HG02678 (cell line): ENCODE data around the gene MPP3.
"Not testable (repeated sequence)": the region's sequence is repeated elsewhere in the genome, so short reads cannot be mapped to it uniquely, and the experiment has no call there.

Source experiments
- ATAC-seq: cut with Tn5 transposase; IDR thresholded peaks from one replicate; pipeline ENCODE4 v1.9.1; 2021; ENCODE audit warnings: mild to moderate bottlenecking, moderate library complexity; ENCODE audit not compliant: unreplicated experiment

MPP3 gene

DNA sequence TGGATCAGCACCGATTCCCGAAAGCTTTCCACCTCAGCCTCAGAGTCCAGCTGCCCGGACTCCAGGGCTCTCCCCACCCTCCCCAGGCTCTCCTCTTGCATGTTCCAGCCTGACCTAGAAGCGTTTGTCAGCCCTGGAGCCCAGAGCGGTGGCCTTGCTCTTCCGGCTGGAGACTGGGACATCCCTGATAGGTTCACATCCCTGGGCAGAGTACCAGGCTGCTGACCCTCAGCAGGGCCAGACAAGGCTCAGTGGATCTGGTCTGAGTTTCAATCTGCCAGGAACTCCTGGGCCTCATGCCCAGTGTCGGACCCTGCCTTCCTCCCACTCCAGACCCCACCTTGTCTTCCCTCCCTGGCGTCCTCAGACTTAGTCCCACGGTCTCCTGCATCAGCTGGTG, 29.0 kb upstream of the MPP3 start:
- ATAC-seq = no peak

DNA sequence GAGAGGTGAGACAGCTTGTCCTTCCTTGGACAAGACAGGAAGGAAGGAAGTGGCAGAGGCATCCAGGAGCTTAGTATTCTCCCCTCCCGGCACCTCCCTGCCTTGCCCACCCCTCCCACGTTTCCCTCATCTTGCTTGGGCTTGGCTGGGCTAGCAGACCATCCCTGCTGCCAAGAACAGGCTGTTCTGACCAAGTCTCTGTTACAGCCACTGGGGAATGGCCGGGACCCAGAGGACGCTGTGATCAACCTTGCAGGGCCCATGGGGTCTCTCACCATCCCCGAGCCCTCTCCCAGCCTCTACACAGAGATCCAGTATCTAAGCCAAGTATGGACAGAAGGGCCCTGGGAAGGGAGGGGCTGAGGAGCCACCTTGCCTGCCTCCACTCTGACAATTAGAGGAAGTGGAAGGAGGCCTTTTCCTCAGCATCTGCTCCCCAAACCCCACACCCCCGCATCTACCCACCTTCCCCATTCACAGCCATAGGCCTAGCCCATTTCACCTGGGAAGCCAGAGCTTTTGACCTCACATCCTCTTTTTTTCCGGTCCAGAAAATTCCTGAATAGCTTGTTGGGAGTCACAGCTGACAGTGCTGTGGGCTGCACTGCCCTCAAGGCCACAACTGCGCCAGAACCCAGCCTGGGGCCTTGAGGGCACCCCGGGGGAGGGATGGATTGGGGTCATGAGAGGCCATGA, 28.1 kb upstream of the MPP3 start:
- no peak for ATAC-seq

DNA sequence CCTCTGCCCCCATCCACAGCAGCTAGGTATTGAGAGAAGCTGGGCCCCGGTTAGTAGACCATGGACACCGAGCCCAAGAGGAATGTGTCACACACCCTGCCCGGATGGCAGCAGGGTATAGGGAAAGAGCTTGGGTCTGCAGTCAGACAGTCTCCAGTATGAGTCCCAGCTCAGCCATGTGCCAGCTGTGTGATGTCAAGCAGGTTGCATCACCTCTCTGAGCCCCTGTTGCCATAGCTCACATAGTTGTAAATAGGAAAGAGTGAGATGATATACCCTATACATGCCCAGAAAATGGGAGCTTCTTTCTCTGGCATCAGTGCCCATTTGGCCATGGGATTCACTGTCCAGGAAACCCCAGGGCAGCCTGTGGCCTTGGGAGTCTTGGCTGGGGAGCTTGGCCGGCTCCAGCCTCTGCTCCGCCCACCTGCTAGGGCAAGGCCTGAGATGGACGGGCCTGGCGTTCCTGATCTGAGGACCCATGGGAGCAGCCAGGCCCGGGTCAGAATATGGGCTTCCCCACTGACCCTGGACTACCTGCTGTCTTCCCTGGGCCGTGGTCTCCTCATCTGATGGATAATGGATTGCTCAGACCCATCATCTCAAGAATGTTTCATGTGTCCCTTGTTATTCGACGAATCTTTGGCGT, 27.3 kb upstream of the MPP3 start:
- ATAC-seq = no peak

DNA sequence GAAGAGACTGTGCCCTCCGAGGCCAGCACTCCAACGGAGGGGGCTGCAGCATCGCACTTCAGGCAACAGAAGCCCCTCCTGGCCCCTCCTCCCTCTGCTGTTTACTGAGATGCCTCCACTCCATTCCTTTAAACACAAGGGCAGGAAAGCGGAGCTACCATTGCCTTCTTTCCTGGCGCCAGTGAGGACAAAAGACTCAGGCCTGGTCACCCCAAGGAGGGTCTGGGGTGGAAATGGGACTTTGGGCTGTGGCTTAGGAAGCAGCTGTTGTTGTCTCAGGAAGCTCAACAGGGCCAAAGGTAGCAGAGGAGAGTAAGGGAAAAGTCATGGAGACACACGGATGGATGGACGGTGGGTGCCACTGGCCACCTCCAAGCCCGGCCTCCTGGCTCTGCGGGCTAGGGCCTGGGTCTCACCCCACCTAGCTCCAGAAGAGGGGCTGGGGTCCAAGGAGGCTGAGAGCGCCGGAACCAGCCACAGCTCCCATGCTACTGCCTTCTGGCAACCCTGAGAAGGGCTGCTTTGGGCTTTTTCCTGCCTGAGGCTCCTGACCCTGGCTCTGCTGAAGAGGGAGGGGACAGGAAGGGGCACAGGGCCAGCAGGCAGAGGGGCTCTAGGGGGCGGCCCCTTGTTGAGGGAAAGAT, 25.1 kb upstream of the MPP3 start:
- no peak for ATAC-seq

DNA sequence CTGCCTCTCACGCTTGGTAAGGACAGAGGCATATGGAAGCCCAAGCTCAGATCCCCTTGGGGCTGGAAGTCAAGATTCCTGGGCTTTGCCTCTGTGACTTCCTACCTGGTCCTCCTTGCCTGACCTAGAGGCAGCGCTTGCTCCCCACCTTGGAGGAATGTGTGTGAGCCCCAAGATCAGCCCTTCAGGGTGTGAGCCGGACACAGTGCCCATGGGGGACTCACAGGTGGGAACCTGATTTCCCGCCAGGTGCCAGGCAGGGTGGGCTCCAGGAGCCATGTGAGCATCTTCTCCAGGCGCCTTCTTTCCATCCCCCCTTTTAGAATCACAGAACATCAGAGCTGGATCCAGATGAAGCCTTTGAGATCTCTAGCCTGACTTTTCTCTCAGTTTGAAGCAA, 24.2 kb upstream of the MPP3 start:
- ATAC-seq = no peak

DNA sequence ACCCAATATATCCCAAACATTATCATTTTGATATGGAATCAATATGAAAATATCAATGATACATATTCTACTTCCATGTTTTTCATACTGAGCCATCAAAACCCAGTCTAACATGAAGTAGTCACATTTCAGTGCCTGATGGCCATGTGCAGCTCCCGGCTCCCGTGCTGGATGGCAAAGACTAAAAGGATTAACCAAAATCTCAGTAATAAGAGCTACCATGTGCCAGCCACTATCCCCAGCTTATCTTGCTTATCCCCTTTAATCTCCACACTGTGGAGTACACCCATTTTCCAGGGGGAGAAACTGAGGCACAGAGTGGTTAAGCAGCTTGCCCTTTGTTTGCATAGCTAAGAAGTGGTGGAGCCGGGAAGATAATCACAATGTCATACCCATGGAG, 23.2 kb upstream of the MPP3 start:
- no peak for ATAC-seq

DNA sequence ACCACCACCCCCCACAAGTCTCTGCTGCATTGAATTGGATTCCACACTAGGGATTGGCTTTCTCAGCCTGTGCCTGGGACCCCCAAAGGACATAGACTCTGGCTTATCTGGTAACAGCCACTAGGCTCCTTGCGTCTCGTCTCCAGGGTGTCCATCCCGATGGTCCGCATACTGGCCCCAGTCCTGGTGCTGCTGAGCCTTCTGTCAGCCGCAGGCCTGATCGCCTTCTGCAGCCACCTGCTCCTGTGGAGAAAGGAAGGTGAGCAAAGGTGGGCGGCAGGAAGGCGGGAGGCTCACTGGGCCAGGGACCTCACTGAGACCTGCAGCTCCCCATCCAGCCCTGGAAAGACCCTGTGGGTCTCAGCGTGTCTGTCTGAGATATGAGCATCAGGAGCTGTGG, 22.1 kb upstream of the MPP3 start:
- no peak for ATAC-seq

DNA sequence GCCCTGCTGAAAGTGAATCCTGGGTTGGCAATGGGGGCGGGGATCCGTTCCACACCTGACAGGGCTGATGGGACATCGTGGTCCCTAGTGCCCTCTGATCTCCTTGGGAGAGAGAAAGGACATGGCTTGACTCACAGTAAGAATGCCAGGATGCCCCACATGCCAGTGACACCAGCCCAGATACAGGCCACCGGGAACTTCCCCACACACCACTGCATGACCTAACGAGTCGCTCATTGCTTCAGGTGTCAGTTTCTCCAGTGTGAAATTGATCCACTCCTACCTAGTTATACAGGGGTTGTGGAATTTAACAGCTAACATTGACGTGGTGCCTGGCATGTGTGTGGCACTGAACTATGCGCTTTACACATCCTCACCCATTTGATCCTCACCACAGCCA, 21.6 kb upstream of the MPP3 start:
- no peak for ATAC-seq

DNA sequence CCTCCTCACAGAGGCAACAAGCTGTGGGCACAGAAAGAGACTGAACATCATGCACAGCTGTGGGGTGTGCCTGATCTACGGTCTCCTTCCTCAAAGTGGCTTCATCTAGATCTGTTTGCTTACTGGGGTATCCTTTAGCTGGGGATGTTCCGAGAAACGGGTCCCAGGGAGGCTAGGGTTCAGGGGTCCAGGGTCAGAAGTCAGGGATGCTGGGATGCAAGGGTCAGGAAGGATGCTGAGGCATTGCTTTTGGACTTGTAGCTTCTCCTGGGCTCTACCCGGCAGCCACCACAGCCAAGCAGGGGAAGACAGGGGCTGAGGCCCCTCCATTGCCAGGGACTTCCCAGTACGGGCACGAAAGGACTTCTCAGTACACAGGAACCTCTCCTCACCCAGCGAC, 20.6 kb upstream of the MPP3 start:
- no peak for ATAC-seq

DNA sequence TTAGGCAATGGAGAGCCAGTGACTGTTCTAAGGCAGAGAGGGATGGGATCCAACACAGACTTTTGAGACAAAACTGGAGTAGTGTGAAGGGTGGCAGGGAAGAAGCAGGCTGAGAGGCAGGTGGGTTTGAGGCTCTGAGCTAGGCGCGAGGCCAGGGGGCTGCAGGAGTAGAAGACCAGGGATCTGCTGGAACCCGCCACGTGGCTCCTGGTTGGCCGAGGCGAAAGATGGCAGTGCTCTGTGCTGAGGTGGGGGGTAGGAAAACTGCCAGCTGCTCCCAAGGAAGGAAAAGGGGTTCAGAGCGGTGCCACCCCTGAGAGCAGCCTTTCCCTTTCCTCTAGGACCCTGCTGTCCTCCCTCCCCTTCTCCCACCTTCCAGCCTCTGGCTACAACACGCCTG, 19.6 kb upstream of the MPP3 start:
- no peak for ATAC-seq

DNA sequence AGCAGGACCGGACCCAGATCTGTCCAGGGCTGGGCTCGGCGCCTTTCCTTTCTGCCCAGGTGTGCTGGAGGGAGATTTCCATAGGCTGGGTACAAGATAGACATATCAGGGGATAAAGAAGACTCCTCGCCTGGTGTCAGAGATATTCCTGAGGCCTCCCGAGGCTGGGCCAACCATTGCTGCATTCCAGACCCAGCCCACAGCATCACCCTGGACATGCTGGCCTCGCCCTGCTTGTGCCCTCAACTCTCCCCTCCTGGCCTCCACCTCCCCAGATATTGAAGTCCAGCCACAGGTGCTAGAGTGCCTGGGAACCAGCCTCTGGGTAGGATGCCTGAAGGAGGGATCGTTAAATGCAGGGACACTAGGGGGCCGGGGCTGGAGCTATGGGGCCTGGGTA, 16.2 kb upstream of the MPP3 start:
- no peak for ATAC-seq

DNA sequence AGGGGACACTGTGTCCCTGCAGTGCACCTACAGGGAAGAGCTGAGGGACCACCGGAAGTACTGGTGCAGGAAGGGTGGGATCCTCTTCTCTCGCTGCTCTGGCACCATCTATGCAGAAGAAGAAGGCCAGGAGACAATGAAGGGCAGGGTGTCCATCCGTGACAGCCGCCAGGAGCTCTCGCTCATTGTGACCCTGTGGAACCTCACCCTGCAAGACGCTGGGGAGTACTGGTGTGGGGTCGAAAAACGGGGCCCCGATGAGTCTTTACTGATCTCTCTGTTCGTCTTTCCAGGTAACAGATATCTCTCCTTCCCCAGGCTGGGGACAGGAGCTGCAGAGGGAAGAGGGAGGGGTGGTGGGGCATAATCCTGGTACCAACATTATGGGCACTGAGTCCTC, 15.7 kb upstream of the MPP3 start:
- ATAC-seq = no peak

DNA sequence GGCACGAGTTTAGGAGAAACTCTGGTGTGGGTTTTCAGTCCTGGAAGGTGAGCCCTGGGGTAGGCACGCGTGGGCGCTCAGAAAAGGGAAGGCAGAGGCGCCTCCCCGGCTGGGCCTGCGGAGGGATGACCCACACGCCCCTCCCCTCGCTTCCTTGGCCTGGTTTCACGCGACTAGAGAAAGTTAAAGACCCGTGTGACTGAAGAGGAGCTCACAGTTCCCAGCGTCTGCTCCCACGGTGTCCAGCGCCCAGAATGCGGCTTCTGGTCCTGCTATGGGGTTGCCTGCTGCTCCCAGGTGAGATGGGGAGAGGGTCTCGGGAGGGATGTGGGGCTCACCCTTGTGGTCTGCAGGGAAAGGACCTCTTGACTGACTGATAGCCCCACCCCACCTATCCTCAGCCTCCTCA, 14.0 kb upstream of the MPP3 start, which contains the start of gene CD300LG:
TSS of gene CD300LG (plus strand) at position 214 of the 409 bp plus-strand sequence. CDS start at position 255, 41 bp downstream.
- ATAC-seq = no peak

DNA sequence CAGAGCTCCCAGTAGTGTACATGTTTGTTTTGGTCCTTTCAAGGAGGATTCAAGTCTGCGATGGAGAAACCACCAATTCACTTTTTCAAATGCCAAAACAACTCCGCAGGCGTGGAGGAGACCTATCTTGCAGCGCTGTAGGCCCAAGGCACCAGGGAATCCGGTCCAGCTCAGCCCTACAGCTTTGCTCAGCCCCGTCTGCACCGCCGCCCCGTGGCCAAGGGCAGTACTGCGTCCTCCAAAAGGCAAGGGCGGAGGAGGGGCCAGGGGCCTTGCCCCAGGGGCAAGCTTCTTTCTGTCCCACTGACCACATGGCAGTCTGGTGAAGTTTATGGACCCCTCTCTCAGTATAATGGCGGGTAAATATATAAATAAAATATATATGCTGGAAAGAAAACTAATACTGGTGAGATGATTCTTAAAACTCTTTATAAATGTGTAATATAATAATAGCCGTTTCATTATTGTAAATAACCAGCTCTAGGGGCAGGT, 13.3 kb upstream of the MPP3 start:
- no peak for ATAC-seq

DNA sequence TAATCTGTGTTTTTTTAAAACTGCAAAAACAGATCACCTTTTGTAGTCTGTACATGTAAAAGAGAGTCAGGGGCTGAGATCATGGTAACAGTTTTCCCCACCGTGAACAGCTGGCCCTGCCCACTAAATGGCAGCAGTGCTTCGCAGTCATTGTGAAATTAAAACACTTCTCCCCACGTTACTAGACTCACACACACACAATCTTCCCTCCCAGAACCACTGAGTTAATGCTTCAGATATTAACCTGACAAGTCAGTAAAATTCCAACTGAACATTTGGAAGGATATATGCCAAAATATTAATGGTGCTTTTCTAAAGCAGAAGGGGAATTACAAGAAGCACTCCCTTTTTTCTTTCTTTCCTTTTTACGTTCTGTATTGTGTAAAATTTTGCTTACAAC, 12.8 kb upstream of the MPP3 start:
- no peak for ATAC-seq

DNA sequence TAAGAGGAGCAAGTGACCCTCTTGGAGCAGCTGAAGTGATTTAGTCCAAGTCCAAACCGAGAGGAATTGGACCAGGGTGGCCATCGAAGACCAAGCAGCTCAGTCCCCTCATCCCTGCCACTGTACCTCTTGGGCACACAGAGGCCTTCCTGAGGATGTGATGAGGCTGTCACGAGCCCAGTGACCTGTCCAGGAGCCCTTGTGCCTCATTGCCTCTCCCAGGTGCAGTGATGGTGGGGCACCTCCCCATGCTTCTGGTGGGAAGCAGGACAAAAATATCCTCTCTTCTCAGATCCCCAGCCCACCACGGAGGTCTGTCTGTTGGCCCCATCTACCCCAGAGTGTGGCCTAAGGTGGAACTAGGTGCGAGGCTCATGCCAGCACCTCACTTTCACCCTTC, 11.3 kb upstream of the MPP3 start:
- ATAC-seq = no peak

DNA sequence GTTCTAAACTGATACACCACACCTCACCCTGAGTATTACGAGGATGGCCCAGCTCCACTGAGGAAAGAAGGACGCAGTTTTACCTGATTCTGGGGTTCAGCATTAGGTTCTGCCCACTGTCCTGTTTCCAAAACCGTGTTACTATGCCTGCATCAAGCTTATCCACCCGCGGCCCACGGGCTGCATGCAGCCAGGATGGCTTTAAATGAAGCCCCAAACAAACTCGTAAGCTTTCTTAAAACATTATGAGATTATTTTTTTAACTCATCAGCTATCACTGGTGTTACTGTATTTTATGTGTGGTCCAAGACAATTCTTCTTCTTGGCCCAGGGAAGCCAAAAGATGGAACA, 10.0 kb upstream of the MPP3 start:
- ATAC-seq = no peak

DNA sequence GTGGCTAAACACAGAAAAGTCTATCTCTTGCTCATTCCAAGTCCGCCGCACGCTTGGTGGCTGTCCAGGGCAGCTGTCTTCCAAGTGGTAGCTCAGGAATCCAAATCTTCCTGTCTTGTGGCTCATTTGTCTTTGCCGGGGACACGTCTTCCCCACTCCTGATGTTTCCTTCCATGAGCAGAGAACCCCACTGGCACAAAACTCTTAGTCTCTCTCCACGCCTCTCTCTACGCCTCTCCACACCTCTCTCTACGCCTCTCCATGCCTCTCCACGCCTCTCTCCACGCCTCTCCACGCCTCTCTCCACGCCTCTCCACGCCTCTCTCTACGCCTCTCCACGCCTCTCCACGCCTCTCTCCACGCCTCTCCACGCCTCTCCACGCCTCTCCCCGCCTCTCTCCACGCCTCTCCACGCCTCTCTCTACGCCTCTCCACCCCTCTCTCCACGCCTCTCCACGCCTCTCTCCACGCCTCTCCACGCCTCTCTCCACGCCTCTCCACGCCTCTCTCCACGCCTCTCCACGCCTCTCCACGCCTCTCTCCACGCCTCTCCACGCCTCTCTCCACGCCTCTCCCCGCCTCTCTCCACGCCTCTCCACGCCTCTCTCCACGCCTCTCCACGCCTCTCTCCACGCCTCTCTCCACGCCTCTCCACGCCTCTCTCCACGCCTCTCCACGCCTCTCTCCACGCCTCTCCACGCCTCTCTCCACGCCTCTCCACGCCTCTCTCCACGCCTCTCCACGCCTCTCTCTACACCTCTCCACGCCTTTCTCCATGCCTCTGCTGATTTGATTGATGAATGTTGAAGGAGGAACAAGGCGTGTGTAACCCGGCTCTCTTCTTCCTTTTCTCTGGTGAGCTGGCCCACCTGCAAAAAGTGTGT, 9.4 kb upstream of the MPP3 start:
- ATAC-seq = not testable (repeated sequence)

DNA sequence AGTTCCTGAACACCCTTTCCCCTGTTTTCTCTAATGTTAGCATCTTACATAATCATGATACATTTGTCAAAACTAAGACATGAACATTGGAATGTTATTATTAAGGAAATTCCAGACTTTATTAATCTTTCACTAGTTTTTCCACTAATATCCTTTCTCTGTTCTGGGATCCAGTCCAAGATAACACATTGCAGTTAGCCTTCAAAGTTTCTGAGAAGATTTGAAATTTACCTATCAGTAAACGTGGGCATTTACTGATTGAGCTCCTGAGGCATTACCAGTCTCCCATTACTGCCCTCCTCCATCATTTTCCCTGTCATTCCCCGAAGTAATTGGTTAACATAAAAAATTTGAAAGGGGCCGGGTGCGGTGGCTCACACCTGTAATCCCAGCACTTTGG, 8.3 kb upstream of the MPP3 start:
- no peak for ATAC-seq

DNA sequence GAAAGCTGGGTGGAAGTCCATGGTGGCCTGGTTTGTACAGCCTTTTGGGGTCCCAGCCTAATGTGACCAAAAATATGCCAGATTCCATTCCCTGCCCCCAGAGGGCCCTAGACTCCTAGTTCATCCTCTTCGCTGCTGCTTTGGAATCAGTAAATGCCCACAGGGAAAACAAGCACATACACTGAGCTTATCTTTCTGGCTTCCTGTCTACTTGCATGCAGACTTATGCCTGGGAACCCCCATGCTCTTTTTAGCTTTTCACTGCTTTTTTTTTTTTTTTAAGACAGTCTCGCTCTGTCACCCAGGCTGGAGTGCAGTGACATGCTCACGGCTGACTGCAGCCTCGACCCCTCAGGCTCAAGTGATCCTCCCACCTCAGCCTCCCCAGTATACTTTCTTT, 7.9 kb upstream of the MPP3 start:
- no peak for ATAC-seq

DNA sequence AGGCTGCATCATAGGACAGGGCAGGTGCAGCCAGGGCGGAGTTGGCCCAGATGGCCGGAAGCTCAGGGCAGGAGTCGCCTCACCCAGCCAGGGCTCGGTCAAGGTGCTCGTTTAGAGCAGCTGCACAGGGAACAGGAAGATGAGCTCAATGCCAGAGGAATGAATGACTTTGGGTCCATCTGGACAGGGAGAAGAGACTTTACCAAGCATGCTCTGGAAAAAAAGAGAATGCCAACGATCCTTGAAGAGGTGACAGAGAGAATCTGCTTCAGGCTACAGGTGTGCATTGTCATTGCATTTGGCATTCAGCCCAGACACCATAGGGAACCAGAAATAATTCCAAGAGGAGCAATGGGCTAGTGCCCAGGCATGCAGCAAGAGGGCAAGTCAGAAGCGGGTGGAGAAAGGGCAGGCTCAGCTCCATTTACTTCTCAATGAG, 6.7 kb upstream of the MPP3 start:
- ATAC-seq = no peak
